Anterior cingulate cortex (tissue), 58 donors: ENCODE results near the gene UGT1A3.
"Not testable (repeated sequence)": the region's sequence is repeated elsewhere in the genome, so short reads cannot be mapped to it uniquely, and the experiment has no call there.

Source experiments
- DNase-seq, 58 donors: peaks; one replicate each; lab custom pipeline; 2025; lab: John Stamatoyannopoulos, UW

Gene UGT1A3

DNA sequence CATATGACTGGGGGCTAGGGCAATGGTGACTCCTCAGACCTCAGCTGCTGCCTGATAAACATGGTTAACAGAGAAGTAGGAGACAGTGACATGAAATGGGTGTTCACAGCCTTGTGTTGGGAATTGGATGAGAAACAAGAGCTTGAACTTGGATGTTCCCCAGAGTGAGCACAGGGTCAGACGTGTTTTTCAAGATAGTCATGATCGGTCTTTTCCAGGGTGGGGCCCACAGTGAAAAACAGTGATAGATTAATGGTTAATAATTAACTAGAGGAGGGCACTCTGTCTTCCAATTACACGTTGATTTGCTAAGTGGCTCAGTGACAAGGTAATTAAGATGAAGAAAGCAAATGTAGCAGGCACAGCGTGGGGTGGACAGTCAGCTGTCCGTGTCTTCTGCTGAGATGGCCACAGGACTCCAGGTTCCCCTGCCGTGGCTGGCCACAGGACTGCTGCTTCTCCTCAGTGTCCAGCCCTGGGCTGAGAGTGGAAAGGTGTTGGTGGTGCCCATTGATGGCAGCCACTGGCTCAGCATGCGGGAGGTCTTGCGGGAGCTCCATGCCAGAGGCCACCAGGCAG is at the start of gene UGT1A3:
Gene UGT1A3 (plus strand): TSS at position 320 of the 579 bp plus-strand sequence. CDS start 85 bp downstream, at position 405.
- DNase-seq: no peak

DNA sequence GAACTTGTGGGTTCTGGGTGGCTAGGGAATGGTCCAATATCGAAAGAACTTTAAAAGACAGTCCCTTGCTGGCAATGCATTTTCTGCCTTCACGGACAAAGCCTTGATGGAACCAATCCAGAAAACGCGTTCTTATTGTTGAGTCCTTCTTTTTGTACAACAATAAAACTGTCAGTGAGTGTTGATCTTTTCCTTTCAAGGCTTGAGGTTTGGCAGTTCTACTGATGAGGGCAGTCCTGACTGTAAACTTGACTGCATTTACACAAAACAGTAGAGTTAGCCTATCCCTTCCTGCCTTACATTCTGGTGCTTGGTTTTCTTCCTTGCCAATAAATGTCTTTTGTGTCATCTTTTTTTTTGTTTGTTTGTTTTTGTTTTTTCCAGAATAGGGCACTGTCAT is 49.6 kb upstream of the UGT1A3 start:
- DNase-seq: no peak

DNA sequence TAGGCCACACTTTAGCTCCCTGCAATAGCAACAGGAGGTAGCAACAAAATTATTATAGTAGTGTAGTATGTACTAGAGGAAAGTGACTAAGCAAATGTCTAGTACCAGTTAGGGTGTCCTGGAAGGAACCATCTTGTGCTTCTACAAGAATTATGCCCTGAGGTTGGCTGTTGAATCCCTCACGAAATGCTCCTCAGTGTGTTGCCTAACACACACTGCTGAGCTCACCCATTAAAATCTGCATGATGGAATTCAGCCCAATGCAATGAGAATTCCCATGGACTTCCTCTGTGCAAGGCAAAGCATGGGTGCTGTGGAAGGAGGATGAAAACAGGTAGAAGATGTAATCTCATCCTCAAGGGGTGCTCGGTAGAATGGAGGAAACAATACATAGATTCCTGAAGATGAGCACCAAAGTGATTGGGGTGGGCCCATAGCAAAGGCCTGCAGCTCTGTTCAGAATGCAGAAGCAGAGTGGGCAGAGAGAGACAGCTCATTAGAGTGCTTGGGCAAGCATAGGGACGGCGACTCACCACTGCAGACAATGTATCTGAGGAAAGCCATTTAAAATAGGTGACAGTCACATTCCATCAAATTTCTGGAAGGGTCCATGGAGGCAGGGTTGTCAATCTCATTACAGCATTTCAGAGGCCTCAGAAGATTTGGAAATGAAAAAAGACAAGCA is 48.3 kb upstream of the UGT1A3 start:
- DNase-seq: no peak

DNA sequence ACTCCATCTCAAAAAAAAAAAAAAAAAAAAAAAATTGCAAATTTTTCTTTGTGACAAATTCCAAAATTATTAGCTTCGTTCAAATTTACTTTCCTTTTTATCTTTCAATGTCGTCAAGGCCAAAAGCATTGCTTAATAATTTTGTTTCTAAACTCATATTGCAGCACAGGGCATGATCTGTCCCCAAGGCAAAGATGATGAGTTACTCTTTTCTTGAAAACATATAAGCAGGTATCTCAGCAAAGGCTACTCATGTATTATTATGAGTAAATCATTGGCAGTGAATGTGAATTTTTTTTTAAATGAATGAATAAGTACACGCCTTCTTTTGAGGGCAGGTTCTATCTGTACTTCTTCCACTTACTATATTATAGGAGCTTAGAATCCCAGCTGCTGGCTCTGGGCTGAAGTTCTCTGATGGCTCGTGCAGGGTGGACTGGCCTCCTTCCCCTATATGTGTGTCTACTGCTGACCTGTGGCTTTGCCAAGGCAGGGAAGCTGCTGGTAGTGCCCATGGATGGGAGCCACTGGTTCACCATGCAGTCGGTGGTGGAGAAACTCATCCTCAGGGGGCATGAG is 47.2 kb upstream of the UGT1A3 start, which contains the start of gene UGT1A7:
Gene UGT1A7 (plus strand): TSS at position 381 of the 579 bp plus-strand sequence. CDS start 37 bp downstream, at position 418.
- DNase-seq: no peak

DNA sequence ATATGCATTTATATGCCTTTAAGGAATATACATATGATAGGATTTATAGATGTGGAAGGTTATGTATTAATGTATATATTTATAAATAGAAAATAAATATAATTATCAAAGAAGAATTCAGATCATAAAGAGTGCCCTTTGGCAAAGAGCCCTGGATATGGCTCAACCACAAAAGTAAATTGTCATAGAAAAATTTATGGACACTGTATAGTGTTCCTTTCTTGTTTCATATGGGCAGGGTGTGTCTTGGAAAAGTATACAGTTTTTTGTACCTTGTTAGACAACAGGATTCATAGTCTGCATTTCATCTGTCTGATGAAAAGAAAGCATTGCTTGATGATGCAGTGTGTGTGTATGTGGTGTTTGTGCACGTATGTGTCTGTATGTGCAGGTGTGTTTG is 44.2 kb upstream of the UGT1A3 start:
- DNase-seq: no peak

DNA sequence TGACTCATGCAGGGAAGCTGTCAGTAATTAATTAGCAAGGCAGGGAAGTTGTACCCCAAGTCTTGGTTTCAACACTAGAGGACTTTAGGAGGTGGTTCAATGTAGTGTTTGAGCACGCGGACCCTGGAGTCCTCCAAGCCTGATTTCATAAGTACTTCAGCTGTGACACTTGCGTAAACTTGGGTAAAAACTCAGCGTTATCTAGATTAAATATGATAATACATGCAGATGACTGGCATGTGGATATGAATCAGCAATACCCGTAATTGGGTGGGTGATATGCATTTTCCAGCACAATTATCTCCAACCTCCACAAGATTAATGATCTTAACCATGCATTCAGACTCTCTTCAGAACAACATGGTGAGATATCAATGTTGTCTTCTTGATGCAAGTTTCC is 41.9 kb upstream of the UGT1A3 start:
- no peak for DNase-seq

DNA sequence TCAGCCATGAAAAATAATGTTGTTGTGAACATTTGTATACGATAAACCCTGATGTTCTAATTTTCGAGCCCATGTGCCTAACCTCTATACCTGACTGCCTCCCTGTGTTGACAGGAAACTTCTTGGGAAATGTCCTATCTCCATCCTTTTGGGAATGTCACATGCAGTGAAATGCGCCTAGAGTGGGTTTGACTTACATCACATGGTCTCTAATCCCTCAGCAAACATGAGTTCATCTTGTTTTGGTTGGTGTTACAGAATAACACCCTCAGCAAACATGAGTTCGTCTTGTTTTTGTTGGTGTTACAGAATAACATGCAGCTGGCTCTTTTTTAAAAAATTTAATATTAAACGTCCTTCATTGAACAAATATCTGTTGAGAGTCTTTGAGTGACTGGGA is 40.5 kb upstream of the UGT1A3 start:
- no peak for DNase-seq

- DNase-seq: no peak
Observed at GRCh38 chr2:233689031-233689430, 39.8 kb upstream of the UGT1A3 start.

- DNase-seq: no peak
Observed at GRCh38 chr2:233689501-233689900, 39.3 kb upstream of the UGT1A3 start.

DNA sequence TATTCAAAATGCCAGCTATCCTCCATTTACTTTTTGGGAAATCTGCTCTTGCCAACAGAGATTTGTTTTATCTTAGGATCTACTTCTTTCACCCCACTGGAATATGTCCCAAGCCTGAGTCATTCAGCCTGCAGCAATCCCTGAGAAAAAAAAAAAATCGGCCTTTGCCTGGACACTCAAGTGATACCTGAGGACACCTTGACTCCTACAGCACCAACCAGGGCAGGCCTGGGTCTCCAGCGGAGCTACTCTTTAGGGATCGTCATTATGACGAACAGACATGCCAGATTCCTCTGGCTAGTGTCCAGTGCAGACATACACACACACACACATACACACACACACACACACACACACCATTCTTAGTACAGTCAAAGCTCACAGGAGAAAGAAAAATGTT is 38.4 kb upstream of the UGT1A3 start:
- DNase-seq: no peak

- no peak for DNase-seq
Observed at GRCh38 chr2:233691443-233692433, 37.1 kb upstream of the UGT1A3 start.

- DNase-seq: no peak
Observed at GRCh38 chr2:233692648-233693047, 36.2 kb upstream of the UGT1A3 start, which contains the start of gene UGT1A6. Gene UGT1A6, plus strand, starts transcription at chr2:233692890. Its CDS starts 115 bp downstream, at chr2:233693005.

- DNase-seq: no peak
Observed at GRCh38 chr2:233693963-233694362, 34.9 kb upstream of the UGT1A3 start.

- no peak for DNase-seq
Observed at GRCh38 chr2:233698740-233699139, 30.1 kb upstream of the UGT1A3 start.

DNA sequence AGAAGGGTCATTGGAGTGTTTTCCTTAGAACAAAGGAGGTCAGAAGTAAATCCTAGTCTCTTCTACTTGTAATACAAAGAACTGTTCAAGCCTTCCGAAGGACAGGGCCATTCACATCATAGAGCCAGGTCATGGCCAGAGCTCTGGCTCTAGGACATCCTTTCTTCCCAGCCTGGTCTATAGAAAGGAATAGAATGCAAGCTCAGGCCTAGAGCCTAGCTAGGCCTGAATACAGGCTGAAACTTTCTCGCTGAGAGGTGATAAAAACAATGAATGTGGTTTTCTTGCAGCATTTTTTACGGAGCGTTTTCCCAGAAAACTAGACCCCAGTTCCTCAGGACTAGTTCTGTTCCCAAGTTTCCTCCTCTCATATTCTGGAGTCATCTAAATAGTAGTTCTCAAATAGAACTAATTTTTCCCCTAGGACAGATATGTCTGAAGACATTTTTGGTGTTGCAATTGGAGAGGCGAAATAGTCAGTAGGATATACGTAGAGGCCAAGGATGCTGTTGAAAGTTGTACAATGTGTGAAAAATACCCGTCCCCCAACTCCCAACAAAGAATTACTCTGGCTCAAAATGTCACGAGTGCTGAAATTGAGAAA is 29.3 kb upstream of the UGT1A3 start:
- DNase-seq: no peak

DNA sequence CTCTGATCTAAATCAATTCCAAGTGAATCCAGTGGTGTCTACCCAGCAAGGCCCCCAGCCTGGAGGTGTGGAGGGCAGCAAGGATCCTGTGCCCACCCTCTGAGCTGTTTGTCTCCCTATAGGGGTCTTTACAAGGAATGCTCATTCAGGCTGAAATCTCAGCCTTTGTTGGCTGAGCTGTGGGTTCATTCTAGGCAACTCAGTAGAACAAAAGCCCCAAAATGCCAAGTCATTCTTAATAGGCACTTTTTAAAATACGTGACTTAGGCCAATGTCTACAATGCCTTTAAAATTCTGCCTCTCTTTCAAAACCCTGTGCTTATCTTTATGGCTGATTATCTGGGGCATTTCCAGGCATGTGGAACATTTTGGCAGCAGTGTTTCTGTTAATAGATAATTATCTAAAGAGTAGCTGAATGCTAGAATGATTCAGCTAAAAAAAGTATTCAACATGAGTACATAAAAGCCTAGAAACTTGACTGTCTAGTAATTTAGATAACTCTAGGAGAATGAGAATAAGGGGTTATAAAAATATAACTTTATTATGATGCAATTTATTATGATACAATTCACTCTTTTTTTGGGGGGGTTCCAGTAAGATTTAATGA is 28.7 kb upstream of the UGT1A3 start:
- no peak for DNase-seq

DNA sequence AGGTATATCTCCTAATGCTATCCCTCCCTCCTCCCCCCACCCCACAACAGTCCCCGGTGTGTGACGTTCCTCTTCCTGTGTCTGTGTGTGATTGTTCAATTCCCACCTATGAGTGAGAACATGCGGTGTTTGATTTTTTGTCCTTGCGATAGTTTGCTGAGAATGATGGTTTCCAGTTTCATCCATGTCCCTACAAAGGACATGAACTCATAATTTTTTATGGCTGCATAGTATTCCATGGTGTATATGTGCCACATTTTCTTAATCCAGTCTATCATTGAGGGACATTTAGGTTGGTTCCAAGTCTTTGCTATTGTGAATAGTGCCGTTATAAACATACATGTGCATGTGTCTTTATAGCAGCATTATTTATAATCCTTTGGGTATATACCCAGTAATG is 28.0 kb upstream of the UGT1A3 start:
- DNase-seq: not testable (repeated sequence)

- no peak for DNase-seq
Observed at GRCh38 chr2:233702238-233702637, 26.6 kb upstream of the UGT1A3 start.

DNA sequence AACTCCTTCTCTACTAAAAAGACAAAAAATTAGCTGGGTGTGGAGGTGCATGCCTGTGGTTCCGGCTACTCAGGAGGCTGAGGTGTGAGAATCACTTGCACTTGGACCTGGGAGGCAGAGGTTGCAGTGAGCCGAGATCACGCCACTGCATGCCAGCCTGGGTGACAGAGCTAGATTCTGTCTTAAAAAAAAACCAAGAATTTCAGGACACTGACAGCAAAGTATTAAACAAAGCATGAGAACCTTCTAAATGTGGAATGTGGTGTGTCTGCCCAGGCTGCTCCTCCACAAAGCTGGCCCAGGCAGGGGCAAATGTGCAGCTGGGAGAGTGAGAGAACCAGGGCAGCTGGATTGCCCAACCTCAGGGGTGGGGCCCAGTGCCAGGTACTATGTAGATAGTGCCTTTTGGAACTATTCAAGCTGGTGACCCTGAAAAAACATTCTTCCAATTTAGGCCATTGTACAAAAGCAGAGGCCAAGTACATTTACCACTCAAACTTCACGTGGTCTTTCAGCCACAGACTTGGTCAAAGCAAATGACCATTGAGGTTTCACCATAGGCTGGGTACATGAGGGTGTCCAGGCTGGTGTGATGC is 22.8 kb upstream of the UGT1A3 start:
- no peak for DNase-seq
